H9 (cell line): Measurements from ENCODE around the gene RILPL2. TPM values are rescaled to one million over a fixed set of nuclear protein-coding genes. Genes with fewer than 3 reads are reported as not detected.

Source experiments
- DNase-seq: peaks from one replicate; pipeline ENCODE4 v3.0.0-alpha.2; 2017
- H2AFZ ChIP-seq: one replicate; pipeline ENCODE4 v1.6.1; 2013; ENCODE audit warnings: mild to moderate bottlenecking, low read length, control low read depth, moderate library complexity
- H2AK5ac ChIP-seq: 2 replicates; pipeline ENCODE4 v1.6.1; 2013; ENCODE audit warnings: low read length, control low read depth, mixed read lengths; ENCODE audit not compliant: insufficient read length
- H2BK120ac ChIP-seq: one replicate; pipeline ENCODE4 v1.6.1; 2013; ENCODE audit warnings: low read depth, mild to moderate bottlenecking, low read length, control low read depth, inconsistent platforms; ENCODE audit not compliant: poor library complexity, severe bottlenecking
- H2BK12ac ChIP-seq: 2 replicates; pipeline ENCODE4 v1.6.1; 2013; ENCODE audit warnings: low read length, control low read depth, mixed read lengths, low read depth; ENCODE audit not compliant: insufficient read length
- H2BK15ac ChIP-seq: 2 replicates; pipeline ENCODE4 v1.6.1; 2013; ENCODE audit warnings: low read depth, low read length, control low read depth
- H2BK20ac ChIP-seq: one replicate; pipeline ENCODE4 v1.6.1; 2013; ENCODE audit warnings: low read depth, mild to moderate bottlenecking, low read length, control low read depth, inconsistent platforms; ENCODE audit not compliant: poor library complexity, severe bottlenecking
- H2BK5ac ChIP-seq: 2 replicates; pipeline ENCODE4 v1.6.1; 2013; ENCODE audit warnings: low read length, control low read depth, mixed read lengths; ENCODE audit not compliant: insufficient read length
- H3K14ac ChIP-seq: 2 replicates; pipeline ENCODE4 v1.6.1; 2013; ENCODE audit warnings: low read length, control low read depth; ENCODE audit not compliant: insufficient read depth
- H3K18ac ChIP-seq: 2 replicates; pipeline ENCODE4 v1.6.1; 2013; ENCODE audit warnings: low read depth, mild to moderate bottlenecking, mixed read lengths, low read length, control low read depth; ENCODE audit not compliant: insufficient read length
- H3K23ac ChIP-seq: 2 replicates; pipeline ENCODE4 v1.6.1; 2013; ENCODE audit warnings: low read length, control low read depth, mixed read lengths, low read depth; ENCODE audit not compliant: insufficient read length
- H3K23me2 ChIP-seq: 2 replicates; pipeline ENCODE4 v1.6.1; 2013; ENCODE audit warnings: low read depth, mild to moderate bottlenecking, mixed read lengths, low read length, control low read depth; ENCODE audit not compliant: insufficient read length, poor library complexity, severe bottlenecking
- H3K27ac ChIP-seq: 2 replicates; pipeline ENCODE4 v1.5.1; 2013; ENCODE audit warnings: low read length, control low read depth, mixed read lengths, low read depth; ENCODE audit not compliant: insufficient read length
- H3K27me3 ChIP-seq: 2 replicates; pipeline ENCODE4 v1.6.1; 2013; ENCODE audit warnings: low read length, control low read depth, inconsistent platforms; ENCODE audit not compliant: insufficient read depth
- H3K4ac ChIP-seq: 2 replicates; pipeline ENCODE4 v1.6.1; 2013; ENCODE audit warnings: low read depth, mild to moderate bottlenecking, control low read depth, inconsistent platforms, low read length, moderate library complexity
- H3K4me1 ChIP-seq: 2 replicates; pipeline ENCODE4 v1.6.1; 2013; ENCODE audit warnings: low read length, control low read depth, inconsistent platforms; ENCODE audit not compliant: insufficient read depth
- H3K4me2 ChIP-seq: 2 replicates; pipeline ENCODE4 v1.6.1; 2013; ENCODE audit warnings: low read length, control low read depth, mixed read lengths; ENCODE audit not compliant: insufficient read length, insufficient read depth
- H3K56ac ChIP-seq: 2 replicates; pipeline ENCODE4 v1.6.1; 2013; ENCODE audit warnings: low read depth, mild to moderate bottlenecking, mixed read lengths, low read length, control low read depth; ENCODE audit not compliant: insufficient read length
- H3K79me1 ChIP-seq: 2 replicates; pipeline ENCODE4 v1.6.1; 2013; ENCODE audit warnings: low read depth, mild to moderate bottlenecking, moderate library complexity, low read length, control low read depth, inconsistent platforms; ENCODE audit not compliant: insufficient read depth, poor library complexity, severe bottlenecking
- H3K79me2 ChIP-seq: 2 replicates; pipeline ENCODE4 v1.6.1; 2013; ENCODE audit warnings: low read length, control low read depth, inconsistent platforms; ENCODE audit not compliant: insufficient read depth
- H3K9ac ChIP-seq: 2 replicates; pipeline ENCODE4 v1.6.1; 2013; ENCODE audit warnings: low read length, control low read depth, mixed read lengths; ENCODE audit not compliant: insufficient read length; ENCODE audit errors: extremely low read depth
- H3K9me3 ChIP-seq: one replicate; pipeline ENCODE4 v1.6.1; 2013; ENCODE audit warnings: low read depth, low read length, inconsistent platforms; ENCODE audit not compliant: control insufficient read depth
- H3T11ph ChIP-seq: one replicate; pipeline ENCODE4 v1.6.1; 2013; ENCODE audit warnings: mild to moderate bottlenecking, low read length, control low read depth, inconsistent platforms
- H4K20me1 ChIP-seq: one replicate; pipeline ENCODE4 v1.6.1; 2013; ENCODE audit not compliant: control insufficient read depth, insufficient read length, insufficient read depth
- H4K5ac ChIP-seq: 2 replicates; pipeline ENCODE4 v1.6.1; 2013; ENCODE audit warnings: low read depth, mild to moderate bottlenecking, mixed read lengths, low read length, control low read depth; ENCODE audit not compliant: insufficient read length
- H4K8ac ChIP-seq: replicated peaks from 2 replicates; pipeline ENCODE4 v1.6.1; 2013; ENCODE audit warnings: low read length, control low read depth, mixed read lengths, low read depth; ENCODE audit not compliant: insufficient read length
- H4K91ac ChIP-seq: 2 replicates; pipeline ENCODE4 v1.6.1; 2013; ENCODE audit warnings: low read depth, mild to moderate bottlenecking, moderate library complexity, mixed read lengths, low read length, control low read depth; ENCODE audit not compliant: insufficient read length
- H3K27ac Mint-ChIP-seq, 3 experiments: 2 replicates in 2 of 3; 3 replicates in 1 of 3; pipeline ENCODE4 v1.8.0; 2020 to 2021; ENCODE audit warnings: mixed read lengths in 3 of 3, mild to moderate bottlenecking in 1 of 3, moderate library complexity in 1 of 3
- H3K27me3 Mint-ChIP-seq: 2 replicates; pipeline ENCODE4 v1.8.0; 2021; ENCODE audit warnings: low read depth, mild to moderate bottlenecking, moderate library complexity, mixed read lengths
- H3K36me3 Mint-ChIP-seq, 3 experiments: 2 replicates in 2 of 3; 3 replicates in 1 of 3; pipeline ENCODE4 v1.8.0; 2020 to 2021; ENCODE audit warnings: low read depth in 3 of 3, mixed read lengths in 3 of 3; ENCODE audit not compliant: insufficient read depth in 1 of 3
- H3K4me1 Mint-ChIP-seq, 2 experiments: 2 replicates each; pipeline ENCODE4 v1.8.0; 2020; ENCODE audit warnings: mixed read lengths in 2 of 2
- H3K4me3 Mint-ChIP-seq, 2 experiments: 2 replicates in 1 of 2; 3 replicates in 1 of 2; pipeline ENCODE4 v1.8.0; 2020 to 2021; ENCODE audit warnings: mild to moderate bottlenecking in 2 of 2, mixed read lengths in 2 of 2, moderate library complexity in 1 of 2
- H3K9me3 Mint-ChIP-seq, 2 experiments: 2 replicates in 1 of 2; 3 replicates in 1 of 2; pipeline ENCODE4 v1.8.0; 2020; ENCODE audit warnings: mild to moderate bottlenecking in 2 of 2, mixed read lengths in 2 of 2, moderate library complexity in 1 of 2
- WGBS: extraction: QIAGEN DNeasy Blood & Tissue Kit; methylation state at CpG from one replicate; pipeline ENCODE4 v1.1.7; 2013; ENCODE audit warnings: missing lambda C conversion rate, low lambda C conversion rate, mixed read lengths; ENCODE audit not compliant: insufficient read length; ENCODE audit errors: extremely low coverage; 5-methylcytosine and 5-hydroxymethylcytosine counted together
- total RNA-seq: library from RNA; stranded (reverse); gene quantifications from 2 replicates; pipeline ENCODE4 v1.2.1, GENCODE V29; 2021
- TF ChIP-seq, protein P1 (sequence below): fragments of 200-600 bp; sonication (generic); conservative IDR thresholded peaks from 3 replicates; pipeline ENCODE4 v1.8.0; 2021; ENCODE audit warnings: antibody characterized with exemption, mild to moderate bottlenecking

The RILPL2 gene
- total RNA-seq, 1 experiment from 2014 or later = 1.4 TPM

- no peak overlapping the region for H2BK20ac ChIP-seq
- TF ChIP-seq, protein P1, sequence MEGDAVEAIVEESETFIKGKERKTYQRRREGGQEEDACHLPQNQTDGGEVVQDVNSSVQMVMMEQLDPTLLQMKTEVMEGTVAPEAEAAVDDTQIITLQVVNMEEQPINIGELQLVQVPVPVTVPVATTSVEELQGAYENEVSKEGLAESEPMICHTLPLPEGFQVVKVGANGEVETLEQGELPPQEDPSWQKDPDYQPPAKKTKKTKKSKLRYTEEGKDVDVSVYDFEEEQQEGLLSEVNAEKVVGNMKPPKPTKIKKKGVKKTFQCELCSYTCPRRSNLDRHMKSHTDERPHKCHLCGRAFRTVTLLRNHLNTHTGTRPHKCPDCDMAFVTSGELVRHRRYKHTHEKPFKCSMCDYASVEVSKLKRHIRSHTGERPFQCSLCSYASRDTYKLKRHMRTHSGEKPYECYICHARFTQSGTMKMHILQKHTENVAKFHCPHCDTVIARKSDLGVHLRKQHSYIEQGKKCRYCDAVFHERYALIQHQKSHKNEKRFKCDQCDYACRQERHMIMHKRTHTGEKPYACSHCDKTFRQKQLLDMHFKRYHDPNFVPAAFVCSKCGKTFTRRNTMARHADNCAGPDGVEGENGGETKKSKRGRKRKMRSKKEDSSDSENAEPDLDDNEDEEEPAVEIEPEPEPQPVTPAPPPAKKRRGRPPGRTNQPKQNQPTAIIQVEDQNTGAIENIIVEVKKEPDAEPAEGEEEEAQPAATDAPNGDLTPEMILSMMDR = no peak
- H3K23me2 ChIP-seq = no peaks in the 10 kb centered on the region
- H3K9ac ChIP-seq = no peak overlapping the region
- no peak for DNase-seq
- no CpG with 5 or more reads among the region's 8 CpGs for WGBS
- Mint-ChIP-seq H3K4me3 (no peak overlapping the region), H3K36me3 (peaks cover 0 to 3% (median 0%) of the 10 kb centered on the region in 3 experiments; a peak in 1 of 7 replicates), H3K27me3 (peaks cover 1% of the 10 kb centered on the region), H3K4me1 (no peaks in the 10 kb centered on the region), H3K27ac (no peak overlapping the region; a peak in 1 of 7 replicates), H3K9me3 (peaks cover 8 to 12% of the 10 kb centered on the region in 2 experiments)
- H2AFZ ChIP-seq = no peak overlapping the region
- no peak overlapping the region for H2BK12ac ChIP-seq
- H4K5ac ChIP-seq = peak overlapping the region; percentile 83
- no peak overlapping the region for H3K4me2 ChIP-seq
- no peaks in the 10 kb centered on the region for H3K9me3 ChIP-seq
- no peak overlapping the region for H3T11ph ChIP-seq
- no peaks in the 10 kb centered on the region for H3K79me1 ChIP-seq
- no peak overlapping the region for H2BK5ac ChIP-seq
- H4K20me1 ChIP-seq = no peaks in the 10 kb centered on the region
- no peak overlapping the region for H4K8ac ChIP-seq
- H3K27ac ChIP-seq = no peak overlapping the region
- H3K14ac ChIP-seq = no peak overlapping the region
- H3K56ac ChIP-seq = no peak overlapping the region
- H3K23ac ChIP-seq = no peak overlapping the region
- no peak overlapping the region for H4K91ac ChIP-seq
- H2BK120ac ChIP-seq = no peak overlapping the region
- H2AK5ac ChIP-seq = no peak overlapping the region
- no peaks in the 10 kb centered on the region for H3K79me2 ChIP-seq
- no peak overlapping the region for H3K18ac ChIP-seq
- no peak overlapping the region for H3K4ac ChIP-seq
- no peaks in the 10 kb centered on the region for H3K27me3 ChIP-seq
- H2BK15ac ChIP-seq = no peak overlapping the region
- no peaks in the 10 kb centered on the region for H3K4me1 ChIP-seq
Measured at GRCh38 chr12:123427036-123427769, 9.3 kb downstream of the RILPL2 start.
